ENCODE measurements around the gene NCAPG. TPM values are rescaled to one million over a fixed set of nuclear protein-coding genes. Genes with fewer than 3 reads are reported as not detected.
"Not testable (repeated sequence)": the region's sequence is repeated elsewhere in the genome, so short reads cannot be mapped to it uniquely, and the experiment has no call there.

The NCAPG gene
- total and polyA plus RNA-seq, 2 donors (not counting 1 experiment from before 2014, with no cell fraction given): 8.0 to 10.1 TPM

DNA sequence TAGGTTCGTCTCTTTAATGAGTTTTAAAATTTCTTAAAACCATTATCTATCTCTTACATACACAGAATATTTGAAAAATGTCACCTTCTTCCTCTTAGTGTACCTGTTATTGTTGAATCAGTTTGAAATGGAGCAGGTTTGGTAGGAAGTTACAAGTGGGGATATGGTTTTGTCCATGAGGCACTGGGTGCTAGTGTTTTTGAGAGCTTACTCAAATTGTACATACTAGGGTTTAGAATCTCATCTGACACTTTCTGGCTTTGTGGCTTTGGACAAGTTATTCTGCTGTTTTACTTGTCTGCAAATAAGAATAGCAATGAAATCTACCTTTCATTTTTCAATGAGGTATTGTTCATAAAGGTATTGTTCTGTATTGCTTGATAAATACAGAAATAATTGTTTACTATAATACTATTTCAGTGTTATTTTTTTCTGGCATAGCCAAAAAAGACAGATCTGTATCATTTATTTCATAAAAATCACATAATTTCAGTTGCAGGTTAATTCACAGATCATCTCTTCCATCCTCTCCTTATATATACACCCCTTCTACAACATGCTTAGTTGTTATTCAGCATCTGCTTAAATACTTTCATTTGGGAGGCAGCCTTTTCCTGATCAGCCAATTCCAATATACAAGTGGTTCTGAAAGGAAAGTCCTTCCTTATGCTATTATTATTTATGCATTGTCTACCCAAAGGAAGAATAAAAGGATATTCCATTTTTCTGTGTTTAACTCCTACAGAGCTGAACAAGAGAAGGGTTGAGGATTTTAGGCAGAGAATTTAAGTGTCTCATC is 13.3 kb downstream of the NCAPG start:
- Histone ChIP-seq H3K9me3 (ENCODE audit: control insufficient read depth, insufficient read depth, low read depth, low read length) (no peaks in the 10 kb centered on the region), H3K4me1 (ENCODE audit: control insufficient read depth, extremely low read depth, insufficient read depth, low read length) (no peaks in the 10 kb centered on the region), H3K27ac (ENCODE audit: insufficient read depth, low read length) (no peak overlapping the region), H3K27me3 (ENCODE audit: control insufficient read depth, insufficient read depth, low read length) (no peaks in the 10 kb centered on the region), H3K79me2 (ENCODE audit: control insufficient read depth, insufficient read depth, low read length) (peaks cover 13% of the 10 kb centered on the region), H2AFZ (ENCODE audit: low read length) (peak overlapping the region; percentile 74), H4K20me1 (ENCODE audit: control insufficient read depth, extremely low read depth, insufficient read depth, low read length) (no peaks in the 10 kb centered on the region), H3K9ac (ENCODE audit: insufficient read depth, low read length) (no peak overlapping the region), H3K4me2 (ENCODE audit: extremely low read depth, insufficient read depth, low read length) (no peak overlapping the region), H3K4me3 (replicated peaks in 1 of 4; ENCODE audit: control extremely low read depth in 1 of 4, insufficient read depth in 1 of 4, low read depth in 3 of 4, low read length in 4 of 4) (no peak overlapping the region), H3K36me3 (ENCODE audit: control insufficient read depth, insufficient read depth, low read length) (no peaks in the 10 kb centered on the region)
- DNase-seq (ENCODE audit: low read depth in 2 of 2): peak in 1 of 2 donors; percentile 37
- no peak for TF ChIP-seq EZH2 (IDR thresholded peaks at IDR 0.05; ENCODE audit: low read length, missing control alignments)
- TF ChIP-seq, protein P1, sequence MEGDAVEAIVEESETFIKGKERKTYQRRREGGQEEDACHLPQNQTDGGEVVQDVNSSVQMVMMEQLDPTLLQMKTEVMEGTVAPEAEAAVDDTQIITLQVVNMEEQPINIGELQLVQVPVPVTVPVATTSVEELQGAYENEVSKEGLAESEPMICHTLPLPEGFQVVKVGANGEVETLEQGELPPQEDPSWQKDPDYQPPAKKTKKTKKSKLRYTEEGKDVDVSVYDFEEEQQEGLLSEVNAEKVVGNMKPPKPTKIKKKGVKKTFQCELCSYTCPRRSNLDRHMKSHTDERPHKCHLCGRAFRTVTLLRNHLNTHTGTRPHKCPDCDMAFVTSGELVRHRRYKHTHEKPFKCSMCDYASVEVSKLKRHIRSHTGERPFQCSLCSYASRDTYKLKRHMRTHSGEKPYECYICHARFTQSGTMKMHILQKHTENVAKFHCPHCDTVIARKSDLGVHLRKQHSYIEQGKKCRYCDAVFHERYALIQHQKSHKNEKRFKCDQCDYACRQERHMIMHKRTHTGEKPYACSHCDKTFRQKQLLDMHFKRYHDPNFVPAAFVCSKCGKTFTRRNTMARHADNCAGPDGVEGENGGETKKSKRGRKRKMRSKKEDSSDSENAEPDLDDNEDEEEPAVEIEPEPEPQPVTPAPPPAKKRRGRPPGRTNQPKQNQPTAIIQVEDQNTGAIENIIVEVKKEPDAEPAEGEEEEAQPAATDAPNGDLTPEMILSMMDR (conservative IDR thresholded peaks at IDR 0.05 in 1 of 2, IDR thresholded peaks at IDR 0.05 in 1 of 2; ENCODE audit: low read depth in 1 of 2, low read length in 2 of 2): no peak

DNA sequence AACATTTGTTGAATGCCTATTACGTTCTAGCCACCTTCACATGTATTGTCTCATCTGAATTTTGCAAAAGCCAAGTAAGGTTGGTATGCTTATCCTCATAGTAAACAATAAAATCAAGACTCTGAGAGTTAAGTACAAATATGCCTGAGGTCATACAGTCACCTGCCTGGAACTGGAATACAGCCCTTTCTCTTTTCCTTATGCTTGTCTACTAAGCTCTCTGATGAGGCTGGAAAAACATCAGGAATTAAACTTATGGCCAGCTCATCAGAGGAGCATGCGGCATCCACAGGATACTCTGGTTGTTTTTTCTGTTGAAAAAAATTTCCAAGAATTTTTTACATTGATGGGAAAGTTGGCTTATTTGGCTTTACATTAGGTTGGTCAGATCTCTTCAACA is 35.5 kb downstream of the NCAPG start:
- Histone ChIP-seq H3K79me2 (ENCODE audit: control insufficient read depth, insufficient read depth, low read length) (no peaks in the 10 kb centered on the region), H3K36me3 (ENCODE audit: control insufficient read depth, insufficient read depth, low read length) (peaks cover 3% of the 10 kb centered on the region), H4K20me1 (ENCODE audit: control insufficient read depth, extremely low read depth, insufficient read depth, low read length) (no peaks in the 10 kb centered on the region), H2AFZ (ENCODE audit: low read length) (no peak overlapping the region), H3K4me1 (ENCODE audit: control insufficient read depth, extremely low read depth, insufficient read depth, low read length) (no peaks in the 10 kb centered on the region), H3K9me3 (ENCODE audit: control insufficient read depth, insufficient read depth, low read depth, low read length) (no peaks in the 10 kb centered on the region), H3K4me2 (ENCODE audit: extremely low read depth, insufficient read depth, low read length) (no peak overlapping the region), H3K4me3 (replicated peaks in 1 of 4; ENCODE audit: control extremely low read depth in 1 of 4, insufficient read depth in 1 of 4, low read depth in 3 of 4, low read length in 4 of 4) (no peak overlapping the region), H3K27ac (ENCODE audit: insufficient read depth, low read length) (no peak overlapping the region), H3K9ac (ENCODE audit: insufficient read depth, low read length) (no peak overlapping the region), H3K27me3 (ENCODE audit: control insufficient read depth, insufficient read depth, low read length) (no peaks in the 10 kb centered on the region)
- peak in 1 of 2 donors; percentile 34 for DNase-seq (ENCODE audit: low read depth in 2 of 2)
- TF ChIP-seq, protein P1 (conservative IDR thresholded peaks at IDR 0.05 in 1 of 2, IDR thresholded peaks at IDR 0.05 in 1 of 2; ENCODE audit: low read depth in 1 of 2, low read length in 2 of 2): no peak
- no peak for TF ChIP-seq EZH2 (IDR thresholded peaks at IDR 0.05; ENCODE audit: low read length, missing control alignments)

DNA sequence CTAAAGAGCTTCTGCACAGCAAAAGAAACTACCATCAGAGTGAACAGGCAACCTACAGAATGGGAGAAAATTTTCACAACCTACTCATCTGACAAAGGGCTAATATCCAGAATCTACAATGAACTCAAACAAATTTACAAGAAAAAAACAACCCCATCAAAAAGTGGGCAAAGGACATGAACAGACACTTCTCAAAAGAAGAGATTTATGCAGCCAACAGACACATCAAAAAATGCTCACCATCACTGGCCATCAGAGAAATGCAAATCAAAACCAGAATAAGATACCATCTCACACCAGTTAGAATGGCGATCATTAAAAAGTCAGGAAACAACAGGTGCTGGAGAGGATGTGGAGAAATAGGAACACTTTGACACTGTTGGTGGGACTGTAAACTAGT is 39.5 kb downstream of the NCAPG start:
- not testable (repeated sequence) for DNase-seq (ENCODE audit: low read depth in 2 of 2); H4K20me1 ChIP-seq (ENCODE audit: control insufficient read depth, extremely low read depth, insufficient read depth, low read length); H3K9ac ChIP-seq (ENCODE audit: insufficient read depth, low read length); H3K79me2 ChIP-seq (ENCODE audit: control insufficient read depth, insufficient read depth, low read length); H2AFZ ChIP-seq (ENCODE audit: low read length); H3K4me3 ChIP-seq (replicated peaks in 1 of 4; ENCODE audit: control extremely low read depth in 1 of 4, insufficient read depth in 1 of 4, low read depth in 3 of 4, low read length in 4 of 4); H3K9me3 ChIP-seq (ENCODE audit: control insufficient read depth, insufficient read depth, low read depth, low read length); H3K27me3 ChIP-seq (ENCODE audit: control insufficient read depth, insufficient read depth, low read length); H3K4me1 ChIP-seq (ENCODE audit: control insufficient read depth, extremely low read depth, insufficient read depth, low read length); H3K27ac ChIP-seq (ENCODE audit: insufficient read depth, low read length); H3K36me3 ChIP-seq (ENCODE audit: control insufficient read depth, insufficient read depth, low read length); H3K4me2 ChIP-seq (ENCODE audit: extremely low read depth, insufficient read depth, low read length)
